Measurements from ENCODE around the gene SRMS.

The SRMS gene

DNA sequence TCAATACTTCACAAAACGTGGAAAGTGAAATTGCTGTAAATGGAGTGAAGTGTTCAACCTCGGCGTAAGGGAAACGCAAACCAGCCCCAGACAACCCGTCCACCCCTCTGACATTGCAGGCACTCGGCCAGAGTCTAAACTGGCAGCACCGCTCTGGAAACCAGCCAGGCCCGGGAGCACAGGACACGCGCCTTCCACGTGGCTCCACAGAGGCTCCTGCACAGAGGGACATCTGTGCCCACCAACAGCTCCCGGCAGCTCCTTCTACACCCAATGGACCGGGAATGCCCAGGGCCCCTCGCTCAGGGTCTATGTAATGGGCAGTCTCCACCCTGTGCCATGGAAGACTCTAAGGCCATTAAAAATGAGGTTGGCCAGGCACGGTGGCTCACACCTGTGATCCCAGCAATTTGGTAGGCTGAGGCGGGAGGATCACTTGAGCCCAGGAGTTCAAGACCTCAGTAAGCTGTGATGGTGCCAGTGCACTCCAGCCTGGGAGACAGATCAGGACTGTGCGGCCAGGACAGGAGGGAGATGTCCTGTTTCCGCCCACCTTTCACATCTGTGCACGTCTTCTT is 29.9 kb upstream of the SRMS start:
- H3K9me2 ChIP-seq (replicated peaks; ENCODE audit: low read depth, low read length) = no peaks in the 10 kb centered on the region
- no peaks in the 10 kb centered on the region for H3F3A ChIP-seq (ENCODE audit: low read depth)
- no peak overlapping the region for H3K9ac ChIP-seq (ENCODE audit: low read depth, low read length, poor library complexity, severe bottlenecking)
- H2AFZ ChIP-seq (ENCODE audit: low read length) = no peak overlapping the region
- H3K36me3 ChIP-seq (ENCODE audit: insufficient read depth, low read length) = no peaks in the 10 kb centered on the region
- H3K4me2 ChIP-seq (ENCODE audit: low read depth, low read length, poor library complexity, severe bottlenecking) = no peak overlapping the region
- no peaks in the 10 kb centered on the region for H3K27me3 ChIP-seq (ENCODE audit: insufficient read depth, low read length, poor library complexity, severe bottlenecking)
- peaks cover 16% of the 10 kb centered on the region for H3K4me1 ChIP-seq (ENCODE audit: insufficient read depth, low read length, poor library complexity, severe bottlenecking)
- no peak overlapping the region for H3K4me3 ChIP-seq (ENCODE audit: low read length, poor library complexity, severe bottlenecking)
- H4K20me1 ChIP-seq (ENCODE audit: insufficient read depth, low read length, poor library complexity, severe bottlenecking) = no peaks in the 10 kb centered on the region
- TF ChIP-seq EZH2phosphoT487 (IDR thresholded peaks at IDR 0.05; ENCODE audit: borderline replicate concordance) = no peak
- TF ChIP-seq, protein P1, sequence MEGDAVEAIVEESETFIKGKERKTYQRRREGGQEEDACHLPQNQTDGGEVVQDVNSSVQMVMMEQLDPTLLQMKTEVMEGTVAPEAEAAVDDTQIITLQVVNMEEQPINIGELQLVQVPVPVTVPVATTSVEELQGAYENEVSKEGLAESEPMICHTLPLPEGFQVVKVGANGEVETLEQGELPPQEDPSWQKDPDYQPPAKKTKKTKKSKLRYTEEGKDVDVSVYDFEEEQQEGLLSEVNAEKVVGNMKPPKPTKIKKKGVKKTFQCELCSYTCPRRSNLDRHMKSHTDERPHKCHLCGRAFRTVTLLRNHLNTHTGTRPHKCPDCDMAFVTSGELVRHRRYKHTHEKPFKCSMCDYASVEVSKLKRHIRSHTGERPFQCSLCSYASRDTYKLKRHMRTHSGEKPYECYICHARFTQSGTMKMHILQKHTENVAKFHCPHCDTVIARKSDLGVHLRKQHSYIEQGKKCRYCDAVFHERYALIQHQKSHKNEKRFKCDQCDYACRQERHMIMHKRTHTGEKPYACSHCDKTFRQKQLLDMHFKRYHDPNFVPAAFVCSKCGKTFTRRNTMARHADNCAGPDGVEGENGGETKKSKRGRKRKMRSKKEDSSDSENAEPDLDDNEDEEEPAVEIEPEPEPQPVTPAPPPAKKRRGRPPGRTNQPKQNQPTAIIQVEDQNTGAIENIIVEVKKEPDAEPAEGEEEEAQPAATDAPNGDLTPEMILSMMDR (conservative IDR thresholded peaks at IDR 0.05; ENCODE audit: low read length) = no peak
- no peaks in the 10 kb centered on the region for H3K79me2 ChIP-seq (ENCODE audit: insufficient read depth, low read length)
- no peaks in the 10 kb centered on the region for H3K9me3 ChIP-seq (ENCODE audit: insufficient read depth, low read depth, low read length)

DNA sequence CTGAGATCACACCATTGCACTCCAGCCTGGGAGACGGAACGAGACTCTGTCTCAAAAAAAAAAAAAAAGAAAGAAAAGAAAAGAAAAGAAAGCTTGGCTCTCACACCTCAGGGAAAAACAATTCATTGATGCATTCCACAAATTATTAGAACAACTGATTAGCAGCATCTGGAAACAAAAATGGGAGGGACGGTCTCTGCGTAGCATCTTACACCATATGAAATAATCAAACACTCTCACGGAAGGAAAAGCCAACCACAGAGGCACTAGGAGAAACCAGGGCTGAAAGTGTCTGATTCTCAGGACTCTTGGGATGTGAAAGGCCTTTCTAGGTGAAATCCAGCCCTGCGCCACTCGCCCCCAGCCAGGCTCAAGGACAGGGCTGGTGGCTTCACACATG is 28.8 kb upstream of the SRMS start:
- Histone ChIP-seq H3K4me1 (ENCODE audit: insufficient read depth, low read length, poor library complexity, severe bottlenecking) (peaks cover 16% of the 10 kb centered on the region), H4K20me1 (ENCODE audit: insufficient read depth, low read length, poor library complexity, severe bottlenecking) (no peaks in the 10 kb centered on the region), H3F3A (ENCODE audit: low read depth) (no peaks in the 10 kb centered on the region), H3K9me3 (ENCODE audit: insufficient read depth, low read depth, low read length) (no peaks in the 10 kb centered on the region), H3K27me3 (ENCODE audit: insufficient read depth, low read length, poor library complexity, severe bottlenecking) (no peaks in the 10 kb centered on the region), H2AFZ (ENCODE audit: low read length) (no peak overlapping the region), H3K4me2 (ENCODE audit: low read depth, low read length, poor library complexity, severe bottlenecking) (no peak overlapping the region), H3K36me3 (ENCODE audit: insufficient read depth, low read length) (no peaks in the 10 kb centered on the region), H3K9ac (ENCODE audit: low read depth, low read length, poor library complexity, severe bottlenecking) (no peak overlapping the region), H3K4me3 (ENCODE audit: low read length, poor library complexity, severe bottlenecking) (no peak overlapping the region), H3K79me2 (ENCODE audit: insufficient read depth, low read length) (no peaks in the 10 kb centered on the region), H3K9me2 (replicated peaks; ENCODE audit: low read depth, low read length) (no peaks in the 10 kb centered on the region)
- TF ChIP-seq EZH2phosphoT487 (IDR thresholded peaks at IDR 0.05; ENCODE audit: borderline replicate concordance) = no peak
- TF ChIP-seq, protein P1 (conservative IDR thresholded peaks at IDR 0.05; ENCODE audit: low read length) = no peak

DNA sequence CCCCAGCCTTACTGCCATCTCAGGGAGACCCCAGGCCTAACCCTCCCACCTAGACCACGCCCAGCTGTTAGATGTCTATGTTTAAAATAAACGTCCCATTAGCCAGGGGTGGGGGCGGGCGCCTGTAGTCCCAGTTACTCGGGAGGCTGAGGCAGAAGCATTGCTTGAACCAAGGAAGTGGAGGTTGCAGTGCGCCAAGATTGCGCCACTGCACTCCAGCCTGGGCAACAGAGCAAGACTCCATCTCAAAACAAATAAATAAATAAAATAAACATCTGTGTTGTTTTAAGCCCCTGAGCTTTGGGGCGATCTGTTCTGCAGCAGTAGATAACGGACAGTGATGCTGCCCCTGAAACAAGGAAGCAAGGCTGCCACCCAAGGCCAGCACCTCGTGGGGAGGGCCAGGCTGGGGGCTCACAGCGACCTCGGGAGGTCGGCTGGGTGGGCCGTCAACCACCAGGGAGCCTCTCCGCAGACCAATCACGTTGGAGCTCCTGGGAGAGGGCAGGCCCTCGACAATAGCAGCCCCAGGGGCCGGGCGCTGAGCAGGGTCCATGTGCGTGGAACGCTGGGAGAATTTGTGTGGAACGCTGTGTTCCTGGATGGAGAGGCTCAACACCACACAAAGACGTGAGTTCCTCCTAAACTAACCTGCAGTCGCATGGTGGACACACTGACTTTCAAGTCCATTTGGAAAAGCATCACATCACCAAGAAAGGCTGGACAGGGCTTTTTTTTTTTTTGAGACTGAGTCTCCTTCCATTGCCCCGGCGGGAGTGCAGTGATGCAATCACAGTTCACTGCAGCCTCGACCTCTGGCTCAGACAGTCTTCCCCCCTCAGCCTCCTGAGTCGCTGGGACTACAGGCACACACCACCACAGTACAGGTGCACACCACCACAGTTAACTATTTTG is 27.5 kb upstream of the SRMS start:
- H3K4me2 ChIP-seq (ENCODE audit: low read depth, low read length, poor library complexity, severe bottlenecking) = peak overlapping the region; percentile 89
- no peaks in the 10 kb centered on the region for H3K36me3 ChIP-seq (ENCODE audit: insufficient read depth, low read length)
- peak overlapping the region; percentile 72 for H3K4me3 ChIP-seq (ENCODE audit: low read length, poor library complexity, severe bottlenecking)
- H2AFZ ChIP-seq (ENCODE audit: low read length) = no peak overlapping the region; the same call in 1 of the 2 replicates
- H3F3A ChIP-seq (ENCODE audit: low read depth) = no peaks in the 10 kb centered on the region
- H3K9me3 ChIP-seq (ENCODE audit: insufficient read depth, low read depth, low read length) = no peaks in the 10 kb centered on the region
- H3K27me3 ChIP-seq (ENCODE audit: insufficient read depth, low read length, poor library complexity, severe bottlenecking) = no peaks in the 10 kb centered on the region
- no peaks in the 10 kb centered on the region for H3K9me2 ChIP-seq (replicated peaks; ENCODE audit: low read depth, low read length)
- no peak for TF ChIP-seq EZH2phosphoT487 (IDR thresholded peaks at IDR 0.05; ENCODE audit: borderline replicate concordance)
- TF ChIP-seq, protein P1 (conservative IDR thresholded peaks at IDR 0.05; ENCODE audit: low read length) = no peak
- H4K20me1 ChIP-seq (ENCODE audit: insufficient read depth, low read length, poor library complexity, severe bottlenecking) = no peaks in the 10 kb centered on the region
- peak overlapping the region; percentile 67 for H3K9ac ChIP-seq (ENCODE audit: low read depth, low read length, poor library complexity, severe bottlenecking)
- H3K79me2 ChIP-seq (ENCODE audit: insufficient read depth, low read length) = no peaks in the 10 kb centered on the region
- H3K4me1 ChIP-seq (ENCODE audit: insufficient read depth, low read length, poor library complexity, severe bottlenecking) = peaks cover 16% of the 10 kb centered on the region

Data from Loucy (cell line).